ENCODE results near the gene HTR7.

Gene HTR7

GRCh38 chr10:90893190-90893589, 35.4 kb upstream of the HTR7 start:
- DNase-seq (no peak), ATAC-seq (ENCODE audit: insufficient read depth, low read depth) (no peak)
- Histone ChIP-seq H3K9me3 (ENCODE audit: insufficient read depth, low read length, severe bottlenecking) (no peaks in the 10 kb centered on the region), H3K4me3 (ENCODE audit: low read depth in 1 of 2, low read length in 2 of 2) (no peak overlapping the region), H3K27ac (ENCODE audit: low read length) (no peak overlapping the region), H3K79me2 (ENCODE audit: insufficient read depth, low read length) (no peaks in the 10 kb centered on the region), H3K9ac (ENCODE audit: low read depth, low read length) (no peak overlapping the region), H4K20me1 (ENCODE audit: insufficient read depth, low read length) (no peaks in the 10 kb centered on the region), H3K27me3 (ENCODE audit: insufficient read depth, low read length, poor library complexity) (no peaks in the 10 kb centered on the region), H2AFZ (ENCODE audit: low read depth, low read length) (no peak overlapping the region), H3K4me2 (ENCODE audit: insufficient read depth, low read length) (no peak overlapping the region), H3K36me3 (ENCODE audit: insufficient read depth, low read length) (peaks cover 83% of the 10 kb centered on the region), H3K4me1 (ENCODE audit: insufficient read depth, low read length) (peaks cover 5% of the 10 kb centered on the region; the same call in 1 of the 2 replicates)
- TF ChIP-seq EZH2 (IDR thresholded peaks at IDR 0.05; ENCODE audit: borderline replicate concordance, low read depth, low read length, severe bottlenecking), result no peak
- TF ChIP-seq CTCF (IDR thresholded peaks at IDR 0.05; ENCODE audit: borderline replicate concordance, extremely low read depth, low read length, poor library complexity, severe bottlenecking), result no peak

GRCh38 chr10:90890347-90890746, 32.5 kb upstream of the HTR7 start:
- no peak for ATAC-seq (ENCODE audit: insufficient read depth, low read depth)
- H3K27me3 ChIP-seq (ENCODE audit: insufficient read depth, low read length, poor library complexity), result no peaks in the 10 kb centered on the region

GRCh38 chr10:90889636-90890035, 31.8 kb upstream of the HTR7 start:
- Histone ChIP-seq H3K4me3 (ENCODE audit: low read depth in 1 of 2, low read length in 2 of 2) (no peak overlapping the region), H3K9ac (ENCODE audit: low read depth, low read length) (no peak overlapping the region), H3K4me2 (ENCODE audit: insufficient read depth, low read length) (no peak overlapping the region), H2AFZ (ENCODE audit: low read depth, low read length) (no peak overlapping the region), H3K27me3 (ENCODE audit: insufficient read depth, low read length, poor library complexity) (no peaks in the 10 kb centered on the region), H3K9me3 (ENCODE audit: insufficient read depth, low read length, severe bottlenecking) (no peaks in the 10 kb centered on the region), H3K36me3 (ENCODE audit: insufficient read depth, low read length) (peaks cover 88% of the 10 kb centered on the region), H3K79me2 (ENCODE audit: insufficient read depth, low read length) (no peaks in the 10 kb centered on the region), H3K27ac (ENCODE audit: low read length) (no peak overlapping the region), H4K20me1 (ENCODE audit: insufficient read depth, low read length) (no peaks in the 10 kb centered on the region), H3K4me1 (ENCODE audit: insufficient read depth, low read length) (peaks cover 3% of the 10 kb centered on the region; the same call in 1 of the 2 replicates)
- no peak for TF ChIP-seq CTCF (IDR thresholded peaks at IDR 0.05; ENCODE audit: borderline replicate concordance, extremely low read depth, low read length, poor library complexity, severe bottlenecking)
- no peak for TF ChIP-seq EZH2 (IDR thresholded peaks at IDR 0.05; ENCODE audit: borderline replicate concordance, low read depth, low read length, severe bottlenecking)
- DNase-seq, result no peak
- no peak for ATAC-seq (ENCODE audit: insufficient read depth, low read depth)

More at GRCh38 chr10:90890347-90890746, 32.5 kb upstream of the HTR7 start:
- Histone ChIP-seq H4K20me1 (ENCODE audit: insufficient read depth, low read length) (no peaks in the 10 kb centered on the region), H2AFZ (ENCODE audit: low read depth, low read length) (no peak overlapping the region), H3K79me2 (ENCODE audit: insufficient read depth, low read length) (no peaks in the 10 kb centered on the region), H3K36me3 (ENCODE audit: insufficient read depth, low read length) (peaks cover 89% of the 10 kb centered on the region), H3K4me2 (ENCODE audit: insufficient read depth, low read length) (no peak overlapping the region), H3K9ac (ENCODE audit: low read depth, low read length) (no peak overlapping the region), H3K4me3 (ENCODE audit: low read depth in 1 of 2, low read length in 2 of 2) (no peak overlapping the region), H3K27ac (ENCODE audit: low read length) (no peak overlapping the region), H3K9me3 (ENCODE audit: insufficient read depth, low read length, severe bottlenecking) (no peaks in the 10 kb centered on the region), H3K4me1 (ENCODE audit: insufficient read depth, low read length) (peaks cover 3% of the 10 kb centered on the region; the same call in 1 of the 2 replicates)
- no peak for DNase-seq
- no peak for TF ChIP-seq EZH2 (IDR thresholded peaks at IDR 0.05; ENCODE audit: borderline replicate concordance, low read depth, low read length, severe bottlenecking)
- no peak for TF ChIP-seq CTCF (IDR thresholded peaks at IDR 0.05; ENCODE audit: borderline replicate concordance, extremely low read depth, low read length, poor library complexity, severe bottlenecking)

GRCh38 chr10:90888387-90888786, 30.5 kb upstream of the HTR7 start:
- no peak overlapping the region for H2AFZ ChIP-seq (ENCODE audit: low read depth, low read length)
- no peak for TF ChIP-seq CTCF (IDR thresholded peaks at IDR 0.05; ENCODE audit: borderline replicate concordance, extremely low read depth, low read length, poor library complexity, severe bottlenecking)
- TF ChIP-seq EZH2 (IDR thresholded peaks at IDR 0.05; ENCODE audit: borderline replicate concordance, low read depth, low read length, severe bottlenecking), result no peak
- no peak overlapping the region for H3K9ac ChIP-seq (ENCODE audit: low read depth, low read length)
- no peaks in the 10 kb centered on the region for H4K20me1 ChIP-seq (ENCODE audit: insufficient read depth, low read length)
- no peaks in the 10 kb centered on the region for H3K79me2 ChIP-seq (ENCODE audit: insufficient read depth, low read length)
- no peaks in the 10 kb centered on the region for H3K27me3 ChIP-seq (ENCODE audit: insufficient read depth, low read length, poor library complexity)
- DNase-seq (no peak), ATAC-seq (ENCODE audit: insufficient read depth, low read depth) (no peak)
- H3K4me2 ChIP-seq (ENCODE audit: insufficient read depth, low read length), result no peak overlapping the region
- no peak overlapping the region for H3K4me3 ChIP-seq (ENCODE audit: low read depth in 1 of 2, low read length in 2 of 2)
- H3K36me3 ChIP-seq (ENCODE audit: insufficient read depth, low read length), result peaks cover 81% of the 10 kb centered on the region
- H3K9me3 ChIP-seq (ENCODE audit: insufficient read depth, low read length, severe bottlenecking), result no peaks in the 10 kb centered on the region
- no peak overlapping the region for H3K27ac ChIP-seq (ENCODE audit: low read length)
- peaks cover 3% of the 10 kb centered on the region; the same call in 1 of the 2 replicates for H3K4me1 ChIP-seq (ENCODE audit: insufficient read depth, low read length)

Measured in DND-41 (cell line).